Large intestine (tissue), 3 donors: ENCODE measurements around the gene KANSL1. TPM values are rescaled to one million over a fixed set of nuclear protein-coding genes. Genes with fewer than 3 reads are reported as not detected.

Experiments
- DNase-seq, 2 donors: peaks; one replicate each; pipeline versions ENCODE4 v3.0.0 to v3.0.0-alpha.2; 2013
- H3K27ac ChIP-seq: one replicate; pipeline ENCODE4 v1.5.1; 2013; ENCODE audit warnings: low read length
- H3K27me3 ChIP-seq: 2 replicates; pipeline ENCODE4 v1.6.1; 2013; ENCODE audit warnings: low read length; ENCODE audit not compliant: control insufficient read depth, insufficient read depth
- H3K36me3 ChIP-seq: 2 replicates; pipeline ENCODE4 v1.6.1; 2013; ENCODE audit warnings: low read length; ENCODE audit not compliant: control insufficient read depth, insufficient read depth
- H3K4me1 ChIP-seq: one replicate; pipeline ENCODE4 v1.6.1; 2013; ENCODE audit warnings: low read length; ENCODE audit not compliant: control insufficient read depth, insufficient read depth
- H3K4me3 ChIP-seq: one replicate; pipeline ENCODE4 v1.5.1; 2013; ENCODE audit warnings: low read length
- H3K9me3 ChIP-seq: one replicate; pipeline ENCODE4 v1.6.1; 2013; ENCODE audit warnings: mild to moderate bottlenecking, low read depth, low read length, moderate library complexity; ENCODE audit not compliant: control insufficient read depth
- WGBS: methylation state at CpG from one replicate; pipeline ENCODE4 v1.1.5; 2013; ENCODE audit warnings: low lambda C conversion rate; ENCODE audit not compliant: insufficient coverage; 5-methylcytosine and 5-hydroxymethylcytosine counted together
- polyA plus RNA-seq: library from polyadenylated mRNA; unstranded; fragments of 120-200 nt; gene quantifications from one replicate; pipeline ENCODE4 v1.2.1, GENCODE V29; 2013

Gene KANSL1
- polyA plus RNA-seq, 1 donor, result 53.2 TPM

GRCh38 chr17:46032909-46033308 lies 160.3 kb downstream of the KANSL1 start:
- Histone ChIP-seq H3K4me1 (no peaks in the 10 kb centered on the region), H3K9me3 (no peaks in the 10 kb centered on the region), H3K27me3 (no peaks in the 10 kb centered on the region), H3K4me3 (no peak overlapping the region), H3K36me3 (peaks cover 89% of the 10 kb centered on the region), H3K27ac (no peak overlapping the region)
- DNase-seq, result no peak
- no CpG with 5 or more reads among the region's 11 CpGs for WGBS

DNA sequence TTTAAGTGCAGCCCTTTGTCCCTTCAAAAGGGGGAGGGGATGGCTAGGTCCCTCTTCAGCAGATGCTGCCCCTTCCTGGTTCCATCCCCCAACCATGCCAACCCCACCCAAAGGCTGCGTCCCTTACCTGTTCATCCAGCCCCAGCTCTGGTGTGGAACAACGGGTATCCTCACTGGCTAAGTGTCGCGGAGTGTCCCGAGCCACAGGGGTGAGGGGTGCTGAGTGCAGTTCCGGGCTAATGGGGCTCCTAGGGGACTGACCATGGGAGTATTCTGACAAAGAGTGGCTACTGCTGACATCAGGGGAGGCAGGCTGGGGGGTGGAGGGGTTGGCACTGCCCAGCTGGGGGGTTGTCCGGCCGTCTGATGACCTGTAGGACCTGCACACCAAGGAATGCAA lies 161.3 kb downstream of the KANSL1 start:
- Histone ChIP-seq H3K4me3 (no peak overlapping the region), H3K27ac (no peak overlapping the region), H3K36me3 (peaks cover 88% of the 10 kb centered on the region), H3K27me3 (no peaks in the 10 kb centered on the region), H3K9me3 (no peaks in the 10 kb centered on the region), H3K4me1 (no peaks in the 10 kb centered on the region)
- no peak for DNase-seq
- WGBS, result no CpG with 5 or more reads among the region's 8 CpGs

- peaks cover 88% of the 10 kb centered on the region for H3K36me3 ChIP-seq
- no peaks in the 10 kb centered on the region for H3K9me3 ChIP-seq
- no CpG with 5 or more reads among the region's 16 CpGs for WGBS
- no peak for DNase-seq
- H3K27me3 ChIP-seq, result no peaks in the 10 kb centered on the region
- H3K4me1 ChIP-seq, result no peaks in the 10 kb centered on the region
- no peak overlapping the region for H3K27ac ChIP-seq
- no peak overlapping the region for H3K4me3 ChIP-seq
Measured at GRCh38 chr17:46031440-46031839, 161.8 kb downstream of the KANSL1 start.

DNA sequence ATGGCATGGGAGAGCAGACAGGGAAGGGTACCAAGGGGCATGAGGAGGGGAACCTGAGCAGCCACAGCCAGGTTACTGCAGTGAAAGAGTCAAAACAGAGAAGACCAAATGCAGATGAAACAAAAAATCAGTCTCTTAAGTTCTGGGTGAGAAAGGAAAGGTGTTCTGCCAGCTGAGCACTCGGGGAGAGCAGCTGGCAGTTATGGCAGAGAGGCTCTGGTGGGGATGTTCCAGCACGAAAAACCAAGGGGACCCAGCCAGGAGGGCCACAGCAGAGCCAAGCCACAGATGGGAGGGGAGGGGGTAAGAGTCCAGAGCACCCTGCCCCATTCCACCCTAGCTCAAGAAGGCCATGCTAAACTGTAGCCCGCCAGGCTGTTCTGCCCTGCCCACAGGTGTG lies 162.5 kb downstream of the KANSL1 start:
- Histone ChIP-seq H3K9me3 (no peaks in the 10 kb centered on the region), H3K36me3 (peaks cover 91% of the 10 kb centered on the region), H3K4me3 (no peak overlapping the region), H3K4me1 (no peaks in the 10 kb centered on the region), H3K27me3 (no peaks in the 10 kb centered on the region), H3K27ac (no peak overlapping the region)
- 100% methylated on average over 1 of the region's 3 CpGs for WGBS
- no peak for DNase-seq

DNA sequence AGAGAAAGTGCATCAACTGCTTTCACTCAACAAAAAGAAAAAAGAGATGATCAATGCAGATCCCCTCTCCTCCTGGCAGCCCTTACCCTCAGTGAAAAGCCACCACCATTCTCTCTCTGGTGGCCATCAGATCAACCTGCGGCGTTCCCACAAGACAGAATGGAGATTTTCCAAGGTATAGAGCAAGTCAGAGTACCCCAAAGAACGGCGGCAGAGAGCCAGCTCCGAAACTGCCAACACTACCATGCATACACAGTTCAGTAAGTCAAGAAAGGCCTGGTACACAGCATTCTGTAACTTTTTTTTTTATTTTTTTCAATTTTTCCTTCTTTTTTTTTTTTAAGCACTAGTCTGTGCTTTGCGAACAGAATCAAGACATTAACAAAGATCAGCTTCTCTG lies 163.6 kb downstream of the KANSL1 start:
- 100% methylated on average over 1 of the region's 6 CpGs for WGBS
- no peaks in the 10 kb centered on the region for H3K9me3 ChIP-seq
- no peaks in the 10 kb centered on the region for H3K4me1 ChIP-seq
- no peak for DNase-seq
- H3K27me3 ChIP-seq, result no peaks in the 10 kb centered on the region
- no peak overlapping the region for H3K27ac ChIP-seq
- no peak overlapping the region for H3K4me3 ChIP-seq
- peaks cover 86% of the 10 kb centered on the region for H3K36me3 ChIP-seq

- Histone ChIP-seq H3K4me1 (no peaks in the 10 kb centered on the region), H3K9me3 (no peaks in the 10 kb centered on the region), H3K27ac (no peak overlapping the region), H3K4me3 (no peak overlapping the region), H3K27me3 (no peaks in the 10 kb centered on the region), H3K36me3 (peaks cover 80% of the 10 kb centered on the region)
- WGBS, result no CpG with 5 or more reads among the region's 4 CpGs
- DNase-seq, result no peak
Measured at GRCh38 chr17:46028981-46029565, 164.2 kb downstream of the KANSL1 start.

GRCh38 chr17:46028374-46028773 lies 164.9 kb downstream of the KANSL1 start:
- H3K9me3 ChIP-seq, result no peaks in the 10 kb centered on the region
- H3K27ac ChIP-seq, result no peak overlapping the region
- WGBS, result no CpG with 5 or more reads among the region's 3 CpGs
- H3K4me1 ChIP-seq, result no peaks in the 10 kb centered on the region
- no peak for DNase-seq
- no peaks in the 10 kb centered on the region for H3K27me3 ChIP-seq
- H3K4me3 ChIP-seq, result no peak overlapping the region
- H3K36me3 ChIP-seq, result peaks cover 73% of the 10 kb centered on the region

GRCh38 chr17:46027976-46028325 lies 165.3 kb downstream of the KANSL1 start:
- Histone ChIP-seq H3K36me3 (peaks cover 71% of the 10 kb centered on the region), H3K9me3 (no peaks in the 10 kb centered on the region), H3K4me3 (no peak overlapping the region), H3K27ac (no peak overlapping the region), H3K27me3 (no peaks in the 10 kb centered on the region), H3K4me1 (no peaks in the 10 kb centered on the region)
- no peak for DNase-seq
- WGBS, result no CpG with 5 or more reads among the region's 4 CpGs

- Histone ChIP-seq H3K9me3 (no peaks in the 10 kb centered on the region), H3K4me1 (no peaks in the 10 kb centered on the region), H3K27me3 (no peaks in the 10 kb centered on the region), H3K36me3 (peaks cover 68% of the 10 kb centered on the region), H3K27ac (no peak overlapping the region), H3K4me3 (no peak overlapping the region)
- no peak for DNase-seq
- WGBS, result no CpG with 5 or more reads among the region's 12 CpGs
Measured at GRCh38 chr17:46027048-46027975, 165.9 kb downstream of the KANSL1 start.

DNA sequence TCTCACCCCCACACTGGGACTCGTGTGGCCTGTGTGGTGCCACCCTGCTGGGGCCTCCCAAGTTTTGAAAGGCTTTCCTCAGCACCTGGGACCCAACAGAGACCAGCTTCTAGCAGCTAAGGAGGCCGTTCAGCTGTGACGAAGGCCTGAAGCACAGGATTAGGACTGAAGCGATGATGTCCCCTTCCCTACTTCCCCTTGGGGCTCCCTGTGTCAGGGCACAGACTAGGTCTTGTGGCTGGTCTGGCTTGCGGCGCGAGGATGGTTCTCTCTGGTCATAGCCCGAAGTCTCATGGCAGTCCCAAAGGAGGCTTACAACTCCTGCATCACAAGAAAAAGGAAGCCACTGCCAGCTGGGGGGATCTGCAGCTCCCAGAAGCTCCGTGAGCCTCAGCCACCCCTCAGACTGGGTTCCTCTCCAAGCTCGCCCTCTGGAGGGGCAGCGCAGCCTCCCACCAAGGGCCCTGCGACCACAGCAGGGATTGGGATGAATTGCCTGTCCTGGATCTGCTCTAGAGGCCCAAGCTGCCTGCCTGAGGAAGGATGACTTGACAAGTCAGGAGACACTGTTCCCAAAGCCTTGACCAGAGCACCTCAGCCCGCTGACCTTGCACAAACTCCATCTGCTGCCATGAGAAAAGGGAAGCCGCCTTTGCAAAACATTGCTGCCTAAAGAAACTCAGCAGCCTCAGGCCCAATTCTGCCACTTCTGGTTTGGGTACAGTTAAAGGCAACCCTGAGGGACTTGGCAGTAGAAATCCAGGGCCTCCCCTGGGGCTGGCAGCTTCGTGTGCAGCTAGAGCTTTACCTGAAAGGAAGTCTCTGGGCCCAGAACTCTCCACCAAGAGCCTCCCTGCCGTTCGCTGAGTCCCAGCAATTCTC lies 166.8 kb downstream of the KANSL1 start:
- Histone ChIP-seq H3K27me3 (no peaks in the 10 kb centered on the region), H3K36me3 (peaks cover 59% of the 10 kb centered on the region), H3K4me3 (no peak overlapping the region), H3K9me3 (no peaks in the 10 kb centered on the region), H3K27ac (no peak overlapping the region), H3K4me1 (no peaks in the 10 kb centered on the region)
- no CpG with 5 or more reads among the region's 17 CpGs for WGBS
- no peak for DNase-seq
